Hematopoietic multipotent progenitor cell treated with erythropoietin and hydrocortisone succinate and interleukin-3 and kit ligand, for 4 days (in vitro differentiated cells): ENCODE results near the gene IL18BP.

Experiments
- DNase-seq: peaks from one replicate; pipeline ENCODE4 v3.0.0-alpha.2; 2015

IL18BP gene

DNA sequence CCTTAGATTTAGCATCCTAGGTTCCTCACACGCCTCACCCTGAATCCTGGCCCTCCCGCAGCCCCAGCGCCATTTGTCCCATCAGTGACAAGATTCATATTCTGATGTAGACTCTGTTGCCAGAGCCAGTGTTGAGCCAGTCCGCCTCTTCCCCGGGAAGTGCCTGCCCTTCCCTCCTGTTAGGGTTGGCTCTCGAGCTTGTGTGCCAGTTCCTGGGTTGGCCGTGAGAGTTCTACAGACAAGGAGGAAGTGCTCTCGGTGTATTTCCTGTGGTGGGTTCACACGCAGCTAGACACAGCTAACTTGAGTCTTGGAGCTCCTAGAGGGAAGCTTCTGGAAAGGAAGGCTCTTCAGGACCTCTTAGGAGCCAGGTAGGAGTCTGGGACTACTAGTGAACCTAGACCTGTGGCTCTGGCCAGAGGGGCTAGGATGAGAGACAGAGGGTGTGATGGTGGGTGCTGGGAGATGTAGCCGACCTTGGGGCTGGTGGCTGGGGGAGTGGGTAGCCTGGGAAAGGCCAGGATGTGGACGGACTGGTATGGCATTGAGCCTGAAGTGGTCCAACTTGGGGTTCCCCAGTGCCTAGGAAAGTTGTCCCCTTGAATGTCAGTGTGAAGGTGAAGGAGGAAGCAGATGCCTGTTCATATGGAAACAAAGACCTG, at the start of gene IL18BP:
Gene IL18BP (plus strand): TSS at position 261 of the 662 bp plus-strand sequence. CDS start 1,076 bp downstream, outside the sequence.
- peak; percentile 72 for DNase-seq

DNA sequence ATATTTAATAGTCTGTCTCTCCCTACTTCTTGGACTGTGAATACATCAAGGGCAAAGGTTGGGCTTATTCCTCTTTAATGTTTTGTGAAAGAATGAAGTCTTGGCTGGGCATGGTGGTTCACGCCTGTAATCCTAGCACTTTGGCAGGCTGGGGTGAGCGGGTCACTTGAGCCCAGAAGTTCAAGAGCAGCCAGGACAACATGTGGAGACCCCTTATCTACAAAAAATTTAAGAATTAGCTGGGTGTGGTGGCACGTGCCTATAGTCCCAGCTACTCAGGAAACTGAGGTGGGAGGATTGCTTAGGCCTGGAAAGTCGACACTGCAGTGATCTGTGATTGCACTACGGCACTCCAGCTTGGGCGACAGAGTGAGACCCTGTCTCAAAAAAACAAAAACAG, 49.7 kb upstream of the IL18BP start:
- no peak for DNase-seq

DNA sequence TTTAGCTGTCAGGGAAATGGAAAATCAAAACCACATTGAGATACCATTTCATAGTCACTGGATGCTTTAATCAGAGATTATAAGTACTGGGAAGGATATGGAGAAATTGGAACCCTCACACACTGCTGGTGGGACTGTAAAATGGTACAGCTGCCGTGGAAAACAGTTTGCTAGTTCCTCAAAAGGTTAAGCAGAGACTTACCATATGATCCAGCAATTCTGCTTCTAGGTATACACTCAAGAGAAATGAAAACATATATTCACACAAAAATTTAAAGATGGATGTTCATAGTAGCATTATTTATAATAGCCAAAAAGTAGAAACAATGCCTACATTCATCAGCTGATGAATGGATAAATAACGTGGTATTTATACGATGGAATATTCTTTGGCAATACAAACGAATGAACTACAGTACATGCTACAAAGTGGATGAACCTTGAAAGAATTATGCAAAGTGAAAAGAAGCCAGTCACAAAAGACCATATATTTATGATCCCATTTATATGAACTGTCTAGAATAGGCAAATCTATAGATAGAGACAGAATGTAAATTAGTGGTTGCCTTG, 46.9 kb upstream of the IL18BP start:
- DNase-seq = no peak

DNA sequence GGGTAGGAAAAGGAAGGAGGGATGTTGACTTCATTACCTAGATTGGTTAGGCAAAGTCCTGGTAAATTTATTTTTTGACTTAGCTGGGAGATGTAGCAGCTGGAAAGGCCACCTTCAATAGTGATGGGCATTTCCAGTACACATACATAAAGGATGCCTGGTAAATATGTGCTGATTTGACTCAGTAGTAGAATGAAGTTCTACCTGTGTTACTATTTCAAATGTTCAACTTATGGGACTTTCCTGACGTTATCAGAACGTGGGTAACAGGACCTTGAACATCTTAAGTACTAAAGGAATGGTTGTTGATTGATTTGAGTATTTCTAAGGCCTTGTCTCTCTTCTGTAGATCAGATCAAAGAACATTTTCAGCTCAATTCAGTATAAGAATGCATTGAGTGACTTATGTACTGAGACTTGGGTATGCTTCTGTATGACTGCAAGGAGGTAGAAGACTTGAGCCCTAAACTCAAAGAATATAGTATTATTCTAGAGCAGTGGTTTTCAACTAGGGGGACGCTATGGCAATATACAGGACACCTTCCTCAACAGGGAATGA, 42.7 kb upstream of the IL18BP start:
- DNase-seq = no peak

DNA sequence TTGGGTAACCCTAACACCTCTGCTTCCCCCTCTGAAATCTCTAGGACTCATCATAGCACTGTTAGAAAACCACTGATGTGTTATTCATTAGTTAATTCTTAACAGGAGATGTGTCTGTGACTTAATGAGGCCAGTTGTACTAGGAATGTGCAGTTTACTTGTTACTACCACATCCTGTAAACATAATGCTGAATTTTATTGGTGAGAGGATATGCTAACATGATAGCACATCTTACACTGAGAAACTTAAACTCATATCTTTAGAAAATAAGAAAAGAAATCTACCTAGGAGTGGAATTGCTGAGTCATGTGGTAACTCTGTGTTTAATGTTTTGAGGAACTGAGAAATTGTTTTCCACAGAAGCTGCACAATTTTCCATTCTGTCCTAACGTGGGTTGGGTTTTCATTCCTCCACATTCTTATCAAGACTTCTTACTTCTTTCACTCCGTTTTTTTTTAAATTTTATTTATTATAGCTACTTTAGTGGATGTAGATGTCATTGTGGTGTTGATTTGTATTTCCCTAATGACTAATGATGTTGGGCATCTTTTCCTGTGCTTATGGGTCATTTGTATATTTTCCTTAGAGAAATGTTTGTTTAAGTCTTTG, 36.2 kb upstream of the IL18BP start:
- peak; percentile 65 for DNase-seq

DNA sequence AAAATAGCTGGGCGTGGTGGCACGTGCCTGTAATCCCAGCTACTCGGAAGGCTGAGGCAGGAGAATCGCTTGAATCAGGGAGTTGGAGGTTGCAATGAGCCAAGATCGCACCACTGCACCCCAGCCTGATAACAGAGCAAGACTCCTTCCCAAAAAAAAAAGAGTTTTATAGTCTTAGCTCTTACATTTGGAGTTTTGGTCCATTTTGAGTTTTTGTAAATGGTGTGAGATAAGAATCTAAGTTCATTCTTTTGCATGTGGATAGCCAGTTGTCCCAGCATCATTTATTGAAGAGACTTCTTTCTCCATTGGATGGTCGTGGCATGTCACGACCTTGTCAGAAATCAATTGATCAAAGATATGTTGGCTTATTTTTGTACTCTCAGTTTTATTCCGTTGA, 35.2 kb upstream of the IL18BP start:
- DNase-seq = no peak

DNA sequence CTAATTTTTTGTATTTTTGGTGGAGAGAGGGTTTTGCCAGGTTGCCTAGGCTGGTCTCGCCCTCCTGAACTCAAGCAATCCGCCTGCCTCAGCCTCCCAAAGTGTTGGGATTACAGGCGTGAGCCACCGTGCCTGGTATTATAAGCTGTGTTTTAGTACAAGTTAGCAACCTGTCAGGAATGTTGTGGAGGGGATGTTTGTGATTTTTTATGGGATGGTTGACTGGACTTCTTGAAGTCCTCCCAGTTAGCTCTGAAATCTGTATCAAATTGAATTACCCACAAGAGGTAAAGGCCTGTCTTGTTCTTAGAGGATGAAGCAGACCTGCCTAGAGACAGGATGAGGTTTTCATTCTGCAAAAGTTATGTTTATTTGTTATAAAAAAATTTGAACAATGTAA, 34.1 kb upstream of the IL18BP start:
- no peak for DNase-seq

DNA sequence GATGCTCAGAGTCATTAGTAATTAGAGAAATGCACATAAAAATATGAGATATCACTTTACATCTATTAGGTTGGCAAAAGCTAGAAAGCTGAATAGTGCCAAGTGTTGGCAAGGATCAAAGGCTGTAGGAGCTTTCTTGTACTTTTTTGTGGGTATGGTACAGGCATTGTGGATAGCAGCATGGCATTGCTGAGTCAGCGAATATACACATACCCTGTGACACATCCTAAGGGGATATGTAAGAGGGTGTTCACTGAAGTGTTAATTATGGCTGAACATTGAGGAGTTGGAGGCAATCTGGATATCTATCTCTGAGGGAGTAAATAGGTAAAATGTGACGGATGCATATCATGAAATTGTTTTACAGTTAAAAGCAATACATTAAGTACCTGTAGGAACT, 27.0 kb upstream of the IL18BP start:
- DNase-seq = no peak

DNA sequence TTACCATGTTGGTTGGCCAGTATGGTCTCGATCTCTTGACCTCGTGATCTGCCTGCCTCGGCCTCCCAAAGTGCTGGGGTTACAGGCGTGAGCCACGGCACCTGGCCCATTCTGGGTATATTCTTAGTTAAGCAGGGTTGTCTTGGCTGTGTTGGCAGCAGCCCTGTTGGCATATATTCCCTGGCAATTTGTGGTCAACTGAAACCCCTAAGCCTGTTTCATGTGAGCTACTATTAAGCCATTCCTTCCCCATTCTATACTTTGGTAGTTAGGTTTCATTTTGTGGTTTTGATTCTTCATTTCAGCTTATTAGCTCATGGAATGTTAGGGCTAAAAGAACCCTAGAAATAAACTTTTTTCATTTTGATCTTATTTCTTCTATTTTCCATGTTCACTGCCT, 22.2 kb upstream of the IL18BP start:
- peak; percentile 17 for DNase-seq

DNA sequence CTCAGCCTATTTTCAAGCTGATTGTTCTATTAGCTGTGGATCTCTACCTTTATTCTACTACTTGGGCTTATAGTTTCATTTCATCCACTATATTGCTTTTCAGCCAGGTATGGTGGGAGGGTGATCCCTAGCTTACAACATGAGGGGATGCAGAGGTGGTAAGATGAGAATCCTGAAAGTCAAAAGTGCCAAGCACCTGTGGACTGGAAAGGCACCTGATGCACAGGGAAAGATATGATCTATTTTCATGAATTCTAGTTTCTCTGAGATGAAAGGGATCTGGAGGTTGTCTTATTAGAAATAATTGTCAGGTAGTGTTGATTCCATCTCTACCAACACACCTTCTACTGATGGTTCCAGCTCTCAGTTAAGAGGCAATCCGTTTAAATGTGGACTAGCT, 21.6 kb upstream of the IL18BP start:
- DNase-seq = no peak

DNA sequence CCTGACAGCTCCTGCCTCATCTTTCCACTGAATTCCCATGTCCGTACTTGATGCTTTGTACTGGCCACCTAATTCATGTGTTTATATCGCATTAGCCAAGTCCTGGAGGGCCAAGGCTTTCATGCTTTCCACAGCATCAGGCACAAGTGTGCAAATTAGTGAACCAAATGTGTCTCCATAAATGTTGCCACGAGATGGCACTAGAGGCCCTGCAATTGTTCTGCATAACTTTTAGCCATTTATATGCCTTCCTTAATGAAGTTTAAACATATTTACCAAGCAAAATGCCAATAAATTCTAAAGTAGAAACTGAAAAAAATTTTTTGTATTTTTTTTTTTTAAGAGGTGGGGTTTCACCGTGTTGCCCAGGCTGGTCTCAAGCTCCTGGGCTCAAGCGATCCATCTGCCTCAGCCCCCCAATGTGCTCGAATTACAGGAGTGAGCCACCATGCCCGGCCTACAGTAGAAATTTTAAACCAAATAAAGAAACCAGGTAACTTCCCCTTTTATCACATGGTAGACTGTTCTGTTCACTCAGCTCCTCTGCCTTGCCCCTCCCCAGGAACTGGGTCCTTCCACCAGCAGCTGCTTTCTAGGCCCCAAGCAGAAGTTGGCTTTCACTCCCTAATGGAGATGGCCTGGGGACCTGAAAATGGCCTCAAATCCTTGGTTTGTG, 20.8 kb upstream of the IL18BP start:
- peak; percentile 82 for DNase-seq

DNA sequence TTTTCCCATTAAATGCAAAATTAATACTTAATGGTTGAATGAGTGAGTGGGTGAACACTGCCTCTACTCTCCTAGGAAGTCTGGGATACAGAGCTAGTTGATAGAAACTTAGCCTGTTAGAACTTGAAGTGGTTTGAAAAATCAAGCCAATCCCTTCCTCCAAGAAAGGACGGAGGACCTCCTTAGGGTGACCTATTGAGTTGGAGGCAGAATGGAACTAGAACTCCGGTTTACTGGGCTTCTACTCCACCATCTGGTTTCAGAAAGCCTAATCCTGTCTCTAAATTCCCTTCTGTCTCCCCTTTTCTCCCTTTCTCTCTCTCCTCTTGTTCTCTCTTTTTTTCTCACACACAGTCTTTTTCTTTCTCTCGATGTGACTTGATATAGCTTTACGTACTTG, 19.6 kb upstream of the IL18BP start:
- DNase-seq = no peak

DNA sequence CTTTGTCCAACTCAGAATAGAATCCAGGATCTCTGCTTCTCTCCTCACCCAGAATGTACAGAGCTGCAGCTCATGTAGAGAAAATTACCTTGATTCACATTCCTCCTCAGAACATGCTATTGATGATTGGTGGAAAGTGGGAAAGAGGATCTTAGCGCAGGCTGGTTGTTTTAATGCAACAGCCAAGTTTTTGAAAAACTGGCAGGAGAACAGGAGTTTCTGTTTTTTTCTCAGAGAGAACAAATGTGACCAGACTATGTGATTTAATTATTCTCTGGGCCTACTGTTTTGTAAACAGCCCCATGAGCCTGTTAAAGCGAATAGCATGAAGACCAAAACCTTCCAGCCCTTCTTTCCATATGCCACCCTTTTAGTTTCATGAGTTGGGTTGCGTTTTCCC, 19.1 kb upstream of the IL18BP start:
- DNase-seq = no peak

DNA sequence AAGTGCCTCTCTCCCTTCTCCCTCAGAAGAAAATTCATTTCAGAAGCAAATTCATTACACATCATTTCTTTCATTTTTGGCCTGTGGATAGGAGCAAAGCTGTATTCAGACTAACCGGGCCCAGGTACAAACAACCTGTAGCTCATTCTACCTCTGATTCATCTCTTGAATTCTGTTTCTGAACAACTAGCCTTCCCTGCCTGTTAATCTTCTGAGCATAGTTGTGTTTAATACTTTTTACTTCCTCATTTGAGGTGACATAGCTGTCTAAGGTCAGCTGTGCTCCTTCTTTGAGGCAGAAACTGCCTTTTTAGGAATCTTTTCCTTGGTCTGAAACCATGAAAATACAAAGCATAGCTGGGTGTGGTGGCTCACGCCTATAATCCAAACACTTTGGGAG, 12.6 kb upstream of the IL18BP start:
- DNase-seq = peak; percentile 56

DNA sequence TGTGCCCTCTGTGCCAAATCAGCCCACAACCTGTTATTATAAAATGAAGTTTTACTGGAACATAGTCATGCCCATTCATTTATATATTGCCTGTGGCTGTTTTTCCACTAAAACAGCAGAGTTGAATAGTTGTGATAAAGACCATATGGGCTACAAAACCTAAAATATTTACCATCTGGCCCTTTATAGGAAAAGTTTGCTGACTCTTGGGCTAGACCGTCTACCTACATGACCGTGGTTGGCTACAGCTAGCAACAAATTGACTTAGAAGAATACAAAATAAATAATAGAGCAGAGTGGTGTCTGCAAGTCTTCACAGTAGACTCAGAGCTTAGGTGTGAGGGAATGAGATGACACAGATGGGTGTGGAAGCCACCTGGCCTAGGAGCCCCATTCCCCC, 11.2 kb upstream of the IL18BP start:
- no peak for DNase-seq

DNA sequence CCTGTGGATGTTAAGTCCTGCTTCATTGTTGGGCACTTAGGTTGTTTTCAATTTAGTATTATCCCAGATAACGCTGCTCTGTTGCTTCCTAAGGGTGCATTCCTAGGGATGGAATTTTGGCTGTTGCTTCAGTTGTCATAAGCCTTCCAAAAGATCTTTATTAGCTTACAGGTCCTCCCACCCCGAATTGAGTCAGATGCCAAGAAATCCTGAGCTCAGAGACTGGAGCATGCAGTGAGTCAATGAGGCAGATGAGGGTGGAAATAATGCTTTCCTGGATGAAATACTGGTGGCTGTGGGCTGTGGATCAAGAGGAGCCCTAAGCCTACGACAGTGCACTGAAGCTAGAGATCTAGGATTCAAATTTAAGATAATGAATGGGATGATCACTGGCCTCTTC, 10.7 kb upstream of the IL18BP start:
- no peak for DNase-seq

DNA sequence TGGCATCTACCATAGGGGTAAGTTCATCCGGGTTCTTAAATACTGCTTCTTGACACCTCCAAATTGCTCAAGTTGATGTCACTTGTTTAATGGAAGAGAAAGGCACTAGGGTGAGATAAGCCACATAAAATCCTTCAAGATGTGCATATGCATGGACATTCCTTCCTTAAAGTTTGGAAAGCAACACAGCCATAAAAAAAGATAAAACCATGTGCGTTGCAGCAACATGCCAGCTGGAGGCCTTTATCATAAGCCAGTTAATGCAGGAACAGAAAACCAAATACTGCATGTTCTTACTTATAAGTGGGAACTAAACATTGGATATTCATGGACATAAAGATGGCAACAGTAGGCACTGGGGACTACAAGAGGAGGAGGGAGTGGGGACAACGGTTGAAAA, 8.0 kb upstream of the IL18BP start:
- DNase-seq = no peak

DNA sequence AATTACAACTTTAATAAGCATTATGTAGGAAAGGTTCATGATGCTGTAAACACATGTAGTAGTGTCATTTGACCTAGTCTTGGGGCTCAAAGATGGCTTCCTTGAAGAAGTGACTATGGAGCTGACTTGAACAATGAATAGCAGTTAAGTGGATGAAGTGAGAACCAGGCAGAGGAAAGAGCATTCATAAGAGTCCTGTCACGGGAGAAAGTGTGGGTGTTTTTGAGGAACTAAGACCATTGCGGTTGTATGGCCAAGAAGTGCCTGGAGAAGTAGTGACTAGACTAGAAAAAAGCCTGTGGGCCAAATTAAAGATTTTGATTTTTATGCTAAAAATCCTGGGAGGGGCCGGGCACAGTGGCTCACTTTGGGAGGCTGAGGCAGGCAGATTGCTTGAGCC, 7.2 kb upstream of the IL18BP start:
- DNase-seq = peak; percentile 82

DNA sequence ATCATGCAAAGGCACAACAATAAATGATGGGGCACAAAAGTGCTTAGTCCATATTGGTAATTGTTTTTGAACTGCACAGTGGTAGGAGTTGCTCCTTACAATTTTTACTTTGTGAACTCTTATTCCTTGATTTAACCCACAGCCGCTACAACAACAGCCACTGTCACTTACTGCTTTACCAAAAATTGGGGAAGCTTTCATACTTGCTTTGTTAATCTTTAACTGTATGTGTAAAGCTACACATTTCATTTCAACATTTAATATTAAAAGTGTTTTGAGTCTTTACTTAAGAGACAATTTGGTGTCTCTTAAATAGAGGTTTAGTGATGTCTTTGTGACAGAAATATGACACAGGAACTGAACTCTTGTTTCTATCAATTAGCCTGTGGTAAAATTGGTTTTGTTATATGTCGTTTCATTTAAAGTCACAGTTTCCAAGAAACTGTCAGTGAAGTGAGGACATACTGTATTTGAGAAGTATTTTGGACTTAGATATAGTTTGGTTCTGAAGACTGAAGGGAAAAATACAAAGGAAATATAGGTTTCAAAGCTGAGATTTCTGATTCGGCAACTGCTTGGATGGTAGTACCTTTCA, 6.5 kb upstream of the IL18BP start:
- DNase-seq = no peak

DNA sequence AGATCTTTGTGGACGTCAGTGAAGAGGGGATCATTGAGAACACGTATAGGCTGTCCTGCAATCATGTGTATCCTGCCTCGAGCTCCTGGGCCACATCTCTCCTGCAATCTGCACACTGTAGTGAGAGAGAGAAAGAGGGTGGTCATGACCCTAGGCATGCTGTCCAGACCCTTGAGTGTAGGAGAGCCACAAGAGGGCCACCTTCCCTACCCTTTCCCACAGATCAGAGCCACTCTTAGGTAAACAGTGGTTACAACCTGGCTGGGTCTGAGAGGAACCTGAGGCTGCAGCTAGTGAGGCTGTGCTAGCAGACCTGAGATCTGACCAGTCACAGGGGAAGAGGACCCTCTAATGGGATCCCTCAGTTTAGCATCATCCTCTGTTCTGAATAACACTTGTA, 3.9 kb upstream of the IL18BP start:
- no peak for DNase-seq

DNA sequence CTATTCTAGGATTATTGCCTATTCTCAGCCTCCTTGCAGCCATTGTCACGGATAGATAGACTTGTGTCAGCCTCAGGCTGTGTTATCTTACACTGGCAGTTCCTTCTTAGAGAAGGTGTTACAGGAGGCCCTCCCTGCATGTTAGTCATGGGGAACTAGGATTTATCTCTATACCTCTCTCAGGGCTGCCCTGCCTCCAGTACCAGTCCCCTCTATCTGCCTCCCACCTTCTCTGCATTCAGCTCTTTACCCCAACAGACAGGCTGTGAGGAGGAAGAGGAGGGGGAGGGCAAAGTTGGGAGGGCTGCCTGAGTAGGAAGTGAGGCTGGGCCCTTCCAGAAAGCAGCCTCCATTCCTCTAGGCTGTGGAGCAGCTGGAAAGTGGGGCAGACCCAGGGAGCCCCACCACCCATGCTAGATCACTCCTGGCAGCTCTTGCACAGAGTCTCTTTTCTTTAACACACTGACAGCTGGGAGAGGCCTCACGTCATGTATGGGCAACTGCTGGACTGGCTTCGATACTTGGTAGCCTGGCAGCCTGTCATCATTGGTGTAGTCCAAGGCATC, 2.9 kb upstream of the IL18BP start:
- DNase-seq = peak; percentile 95

DNA sequence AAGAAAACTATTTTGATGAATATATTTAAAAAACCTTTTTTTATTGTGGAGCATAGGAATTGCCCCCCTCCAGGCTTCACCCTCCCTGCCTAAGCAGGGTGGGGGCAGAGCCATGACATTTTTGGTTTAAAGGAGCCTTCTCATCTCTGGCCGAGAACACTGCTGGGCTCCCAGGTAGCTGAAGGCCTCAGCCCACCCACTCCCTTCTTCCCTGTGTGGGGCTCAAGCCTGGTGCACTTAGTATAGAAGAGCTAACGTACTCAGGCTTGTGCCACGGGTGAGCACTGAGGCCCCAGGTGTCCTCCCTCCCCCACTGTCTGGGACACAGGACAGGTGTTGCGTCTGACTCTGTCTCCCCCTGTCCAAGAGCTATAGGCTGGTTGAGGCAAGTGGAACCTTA, 2.2 kb upstream of the IL18BP start:
- no peak for DNase-seq

DNA sequence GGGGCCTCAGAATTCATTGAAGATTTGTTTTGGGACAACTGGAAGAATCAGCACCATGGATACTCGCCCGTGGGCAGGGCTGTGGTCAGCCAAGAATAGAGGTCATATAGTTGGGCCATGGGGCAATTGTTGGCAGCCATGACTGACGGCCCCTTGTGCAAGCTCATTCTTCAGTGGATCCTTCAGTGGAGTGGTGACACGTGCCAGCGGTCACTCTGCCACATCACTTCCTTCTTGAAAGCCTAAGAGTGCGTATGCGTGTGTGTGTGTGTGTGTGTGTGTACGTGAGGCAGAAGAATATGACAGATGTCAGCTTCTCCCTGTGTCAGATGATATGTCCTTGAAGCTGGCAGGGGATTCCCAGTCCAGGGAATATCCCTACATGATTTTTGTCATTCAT, 1.8 kb upstream of the IL18BP start:
- DNase-seq = peak; percentile 37
